HL-60 (cell line): ENCODE measurements around the gene S100A16.
A peak's percentile ranks its signal among the peaks of the same experiment; 100 is the strongest.

Experiments
- DNase-seq, 2 experiments: peaks; one replicate each; pipeline ENCODE4 v3.0.0-alpha.2; 2010 to 2020; ENCODE audit warnings: low read depth in 1 of 2, low spot score in 1 of 2
- H3K27ac ChIP-seq: fragments of 250-450 bp; sonication (Bioruptor Pico); replicated peaks from 2 replicates; pipeline ENCODE4 v1.5.1; 2020; ENCODE audit warnings: mild to moderate bottlenecking, moderate library complexity
- H3K27me3 ChIP-seq: fragments of 250-450 bp; sonication (Bioruptor Pico); 2 replicates; pipeline ENCODE4 v1.5.1; 2021; ENCODE audit warnings: mild to moderate bottlenecking, moderate library complexity; ENCODE audit not compliant: insufficient read depth, poor library complexity, severe bottlenecking
- H3K4me3 ChIP-seq: replicated peaks from 2 replicates; pipeline ENCODE4 v1.5.1; 2011; ENCODE audit warnings: mild to moderate bottlenecking, control low read depth, low read length; ENCODE audit not compliant: insufficient read depth
- GABPA ChIP-seq: IDR thresholded peaks from 2 replicates; pipeline ENCODE4 v1.6.1; 2012; ENCODE audit warnings: low read depth
- POLR2AphosphoS5 ChIP-seq: IDR thresholded peaks from 2 replicates; pipeline ENCODE4 v1.6.1; 2012; ENCODE audit warnings: low read depth
- REST ChIP-seq: IDR thresholded peaks from 2 replicates; pipeline ENCODE4 v1.6.1; 2012; ENCODE audit warnings: low read depth; ENCODE audit not compliant: insufficient replicate concordance
- SPI1 ChIP-seq: IDR thresholded peaks from 2 replicates; pipeline ENCODE4 v1.6.1; 2012; ENCODE audit warnings: low read depth, mild to moderate bottlenecking, borderline replicate concordance
- TF ChIP-seq, protein P1 (sequence below): IDR thresholded peaks from one replicate; pipeline ENCODE4 v1.5.1; 2011; ENCODE audit warnings: low read length, control low read depth, inconsistent platforms; ENCODE audit not compliant: insufficient read depth

Gene S100A16

GRCh38 chr1:153623101-153623500 lies 10.2 kb upstream of the S100A16 start:
- no peak for DNase-seq
- no peak overlapping the region for H3K4me3 ChIP-seq
- H3K27ac ChIP-seq: no peak overlapping the region
- no peak for TF ChIP-seq POLR2AphosphoS5
- no peak for TF ChIP-seq GABPA
- no peak for TF ChIP-seq REST
- TF ChIP-seq, protein P1, sequence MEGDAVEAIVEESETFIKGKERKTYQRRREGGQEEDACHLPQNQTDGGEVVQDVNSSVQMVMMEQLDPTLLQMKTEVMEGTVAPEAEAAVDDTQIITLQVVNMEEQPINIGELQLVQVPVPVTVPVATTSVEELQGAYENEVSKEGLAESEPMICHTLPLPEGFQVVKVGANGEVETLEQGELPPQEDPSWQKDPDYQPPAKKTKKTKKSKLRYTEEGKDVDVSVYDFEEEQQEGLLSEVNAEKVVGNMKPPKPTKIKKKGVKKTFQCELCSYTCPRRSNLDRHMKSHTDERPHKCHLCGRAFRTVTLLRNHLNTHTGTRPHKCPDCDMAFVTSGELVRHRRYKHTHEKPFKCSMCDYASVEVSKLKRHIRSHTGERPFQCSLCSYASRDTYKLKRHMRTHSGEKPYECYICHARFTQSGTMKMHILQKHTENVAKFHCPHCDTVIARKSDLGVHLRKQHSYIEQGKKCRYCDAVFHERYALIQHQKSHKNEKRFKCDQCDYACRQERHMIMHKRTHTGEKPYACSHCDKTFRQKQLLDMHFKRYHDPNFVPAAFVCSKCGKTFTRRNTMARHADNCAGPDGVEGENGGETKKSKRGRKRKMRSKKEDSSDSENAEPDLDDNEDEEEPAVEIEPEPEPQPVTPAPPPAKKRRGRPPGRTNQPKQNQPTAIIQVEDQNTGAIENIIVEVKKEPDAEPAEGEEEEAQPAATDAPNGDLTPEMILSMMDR: no peak
- TF ChIP-seq SPI1: no peak
- no peaks in the 10 kb centered on the region for H3K27me3 ChIP-seq

DNA sequence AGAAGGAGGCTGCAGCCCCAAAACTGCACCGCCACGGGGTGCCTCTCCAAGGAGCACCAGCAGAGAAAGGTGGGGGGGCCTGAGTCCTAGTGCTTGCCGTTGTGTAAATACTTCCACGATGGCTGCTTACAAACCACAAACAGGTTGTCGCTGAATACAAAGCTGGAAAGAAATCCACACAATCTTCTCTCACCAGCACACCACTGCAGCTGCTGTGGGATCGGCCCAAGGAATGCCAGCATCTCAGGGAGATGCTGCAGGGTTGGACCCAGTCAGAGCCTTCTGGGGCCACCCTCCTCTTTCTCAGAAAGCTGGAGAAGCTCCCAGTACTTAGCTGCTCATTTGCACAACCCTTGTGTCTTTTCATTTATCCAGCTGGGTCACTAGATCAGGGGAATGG lies 6.2 kb upstream of the S100A16 start:
- Histone ChIP-seq H3K27me3 (no peaks in the 10 kb centered on the region), H3K27ac (no peak overlapping the region), H3K4me3 (no peak overlapping the region)
- no peak for DNase-seq
- no peak for TF ChIP-seq POLR2AphosphoS5
- TF ChIP-seq GABPA: no peak
- TF ChIP-seq, protein P1: no peak
- no peak for TF ChIP-seq REST
- no peak for TF ChIP-seq SPI1

GRCh38 chr1:153617663-153618062 lies 4.7 kb upstream of the S100A16 start:
- no peak overlapping the region for H3K27ac ChIP-seq
- TF ChIP-seq GABPA (no peak), SPI1 (no peak), REST (no peak), POLR2AphosphoS5 (no peak)
- TF ChIP-seq, protein P1: peak; percentile 61
- peak; percentile 45 to 78 for DNase-seq
- H3K27me3 ChIP-seq: no peaks in the 10 kb centered on the region
- H3K4me3 ChIP-seq: no peak overlapping the region
